Brain pericyte (primary cell): ENCODE results near the gene LANCL3.
"Not testable (repeated sequence)": the region's sequence is repeated elsewhere in the genome, so short reads cannot be mapped to it uniquely, and the experiment has no call there.

Source experiments
- DNase-seq: peaks from one replicate; pipeline ENCODE4 v3.0.0-alpha.2; 2012; ENCODE audit warnings: low read depth, low spot score

Gene LANCL3

DNA sequence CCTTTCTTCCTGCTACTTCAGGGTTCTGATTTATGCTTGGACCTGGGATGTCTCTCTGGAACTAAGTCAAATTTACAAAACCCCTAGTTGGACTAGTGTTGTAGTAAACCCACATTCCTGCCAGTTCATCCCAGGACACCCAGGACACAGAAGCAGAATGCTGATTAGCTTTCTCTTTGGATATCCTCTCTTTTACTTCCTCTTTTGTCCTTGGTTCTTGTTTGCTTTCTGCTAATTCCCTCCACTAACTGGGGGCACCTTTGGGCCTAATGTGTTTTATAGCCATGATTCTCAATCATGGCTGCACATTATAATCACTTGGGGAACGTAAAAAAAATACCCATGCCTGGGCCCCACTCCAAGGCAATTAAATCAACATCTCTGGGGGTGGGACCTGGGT is 42.5 kb downstream of the LANCL3 start:
- no peak for DNase-seq

DNA sequence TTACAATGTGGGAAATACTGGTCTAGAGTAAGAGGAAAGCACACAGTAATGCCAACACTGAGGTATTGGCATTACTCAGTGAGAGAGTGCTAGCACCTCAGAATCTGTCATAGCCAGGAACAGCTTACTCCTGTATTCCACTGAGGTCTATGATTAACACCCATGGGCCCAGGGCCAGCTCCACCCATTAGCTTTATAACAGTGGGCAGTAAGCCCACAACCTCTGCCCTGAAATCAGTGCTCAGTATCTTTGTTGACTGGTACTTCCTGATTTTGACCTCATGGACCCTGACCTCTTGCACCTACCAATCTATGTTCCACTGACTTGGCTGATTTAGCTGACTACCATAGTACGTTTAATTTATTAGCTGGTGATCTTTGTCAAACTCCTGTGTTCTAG is 56.1 kb downstream of the LANCL3 start:
- no peak for DNase-seq

DNA sequence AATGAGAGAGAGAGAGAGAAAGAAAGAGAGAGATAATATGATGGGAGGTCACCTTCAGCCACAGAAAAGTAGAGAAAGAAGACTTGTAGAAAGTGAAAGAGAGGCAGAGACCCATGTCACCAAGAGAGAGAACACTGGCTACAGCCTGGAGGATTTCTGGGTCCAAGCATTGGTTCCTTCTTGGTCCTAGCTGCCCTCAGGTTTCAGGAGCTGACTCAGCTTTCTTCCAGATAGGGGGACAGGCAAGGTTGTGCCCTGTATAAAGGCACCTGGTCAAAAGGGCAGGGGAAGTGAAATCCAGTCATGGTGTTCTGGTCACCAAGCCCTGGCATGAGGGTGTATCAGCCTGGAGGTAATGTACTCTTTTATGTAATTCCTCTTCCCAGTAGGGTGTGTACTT is 66.6 kb downstream of the LANCL3 start:
- no peak for DNase-seq

DNA sequence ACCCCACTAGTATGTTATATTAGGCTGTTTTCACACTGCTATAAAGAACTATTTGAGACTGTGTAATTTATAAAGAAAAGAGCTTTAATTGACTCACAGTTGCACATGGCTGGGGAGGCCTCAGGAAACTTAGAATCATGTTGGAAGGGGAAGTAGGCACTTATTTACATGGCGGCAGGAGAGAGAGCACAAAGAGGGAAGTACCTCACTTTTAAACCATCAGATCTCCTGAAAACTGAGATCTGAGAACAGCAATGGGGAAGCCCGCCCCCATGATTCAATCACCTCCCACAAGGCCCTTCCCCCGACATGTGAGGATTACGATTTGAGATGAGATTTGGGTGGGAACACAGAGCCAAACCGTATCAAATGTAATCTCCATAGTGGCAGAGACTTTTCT is 68.7 kb downstream of the LANCL3 start:
- DNase-seq, result no peak

DNA sequence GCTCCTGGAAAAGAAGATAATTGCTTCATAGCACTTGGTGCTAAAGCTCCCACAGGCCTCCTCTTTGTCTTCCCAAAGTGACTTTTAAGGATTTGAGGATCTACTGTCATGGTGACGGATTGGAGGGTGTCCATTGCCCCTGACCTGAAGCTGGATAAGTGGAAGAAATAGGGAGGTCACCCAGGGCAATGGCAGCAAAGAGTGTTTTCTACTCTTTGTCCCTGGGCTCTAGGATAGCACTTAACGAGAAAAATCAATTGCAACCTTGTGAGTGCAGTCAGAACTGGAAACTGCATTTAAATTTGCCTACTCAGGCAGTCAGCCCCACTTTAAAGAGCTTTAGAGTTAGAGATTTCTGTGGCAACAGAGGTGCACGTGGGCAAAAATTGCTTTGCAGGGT is 70.4 kb downstream of the LANCL3 start:
- no peak for DNase-seq

DNA sequence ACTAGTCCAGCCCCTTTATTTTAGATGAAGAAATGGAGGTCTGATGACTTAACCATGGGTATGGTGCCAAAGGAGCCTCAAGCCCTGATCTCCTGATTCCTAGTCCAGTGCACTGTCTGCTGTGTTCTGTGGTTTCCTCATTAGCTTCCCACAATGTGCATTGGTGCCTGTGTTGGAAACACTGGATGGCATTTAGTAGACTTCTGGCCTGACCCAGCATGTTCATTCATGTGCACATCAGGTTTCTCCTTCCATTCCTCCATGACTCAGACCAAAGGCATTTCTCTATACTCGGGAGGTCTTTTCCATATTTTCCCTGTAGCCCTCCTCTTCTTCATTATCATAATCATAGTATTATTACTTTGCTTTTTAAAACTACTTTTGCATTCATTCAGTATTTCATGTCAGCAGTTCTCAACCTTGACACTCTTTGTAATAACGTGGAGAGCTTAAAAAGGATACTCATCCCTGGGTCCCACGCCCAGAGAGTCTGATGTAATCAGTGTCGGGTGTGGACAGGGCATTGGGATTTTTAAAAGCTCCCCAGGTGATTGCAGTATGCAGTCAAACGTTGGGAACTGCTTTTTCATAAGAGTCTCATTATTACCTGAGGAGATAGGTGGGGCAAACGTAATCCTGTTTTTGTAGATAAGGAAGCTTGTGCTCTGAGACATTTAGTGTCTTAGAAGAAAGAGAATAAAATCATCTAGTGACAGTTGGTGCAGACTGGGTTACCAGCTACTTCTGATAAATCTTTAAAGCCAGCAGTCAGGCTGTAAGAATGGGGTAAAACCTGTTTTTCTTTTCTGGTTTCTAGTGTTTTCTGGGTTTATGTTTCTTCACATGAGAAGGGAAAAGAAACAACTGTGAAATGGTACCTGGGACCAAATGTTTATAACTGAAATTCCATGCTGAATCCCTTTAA is 73.2 kb downstream of the LANCL3 start:
- DNase-seq, result no peak

DNA sequence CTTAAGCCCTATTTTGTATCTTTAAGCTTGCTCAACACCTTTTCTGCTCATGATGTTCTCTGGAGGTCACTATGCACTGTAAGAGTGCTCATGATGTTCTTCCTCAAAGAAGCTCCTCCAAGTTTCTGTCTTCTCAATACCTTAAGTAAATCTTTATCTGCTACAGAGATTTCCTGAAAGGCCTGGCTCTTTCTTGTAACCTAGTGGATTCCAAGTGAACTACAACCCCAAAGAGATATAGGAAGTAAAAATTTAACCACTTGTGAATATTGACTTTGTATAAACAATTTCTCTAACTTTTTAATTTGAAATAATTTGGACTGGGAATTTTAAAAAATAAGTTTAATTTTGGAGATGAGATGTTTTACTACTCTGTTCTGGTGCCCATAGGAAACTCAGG is 74.8 kb downstream of the LANCL3 start:
- no peak for DNase-seq

DNA sequence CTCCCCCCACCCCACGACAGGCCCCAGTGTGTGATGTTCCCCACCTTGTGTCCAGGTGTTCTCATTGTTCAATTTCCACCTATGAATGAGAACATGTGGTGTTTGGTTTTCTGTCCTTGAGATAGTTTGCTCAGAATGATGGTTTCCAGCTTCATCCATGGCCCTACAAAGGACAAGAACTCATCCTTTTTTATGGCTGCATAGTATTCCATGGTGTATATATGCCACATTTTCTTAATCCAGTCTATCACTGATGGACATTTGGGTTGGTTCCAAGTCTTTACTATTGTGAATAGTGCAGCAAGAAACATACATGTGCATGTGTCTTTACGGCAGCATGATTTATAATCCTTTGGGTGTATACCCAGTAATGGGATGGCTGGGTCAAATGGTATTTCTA is 79.4 kb downstream of the LANCL3 start:
- DNase-seq, result not testable (repeated sequence)

DNA sequence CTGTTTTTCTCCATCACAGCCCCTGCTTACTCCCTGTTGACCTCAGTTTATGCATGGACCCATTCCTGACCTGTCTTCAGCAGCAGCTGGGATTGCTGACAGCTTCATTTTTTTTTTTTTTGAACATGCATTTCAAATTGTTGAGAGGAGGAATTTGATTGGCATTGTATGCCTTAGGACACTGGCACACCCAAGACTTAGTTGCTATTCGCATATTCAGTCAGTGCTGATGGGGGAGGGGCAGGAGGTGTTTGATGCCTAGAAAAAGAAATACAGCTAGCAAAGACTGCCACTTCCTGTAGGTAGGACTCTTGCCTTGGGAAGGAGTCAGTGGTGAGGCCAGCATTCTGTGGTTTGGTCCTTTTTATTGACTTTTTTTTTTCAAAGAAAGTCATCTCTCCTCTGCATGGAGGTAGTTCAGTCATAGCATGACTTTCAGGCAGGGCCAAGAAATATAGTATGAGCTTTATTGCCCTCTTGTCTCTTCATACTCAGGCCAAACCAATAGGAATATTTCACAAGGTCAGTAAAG is 80.5 kb downstream of the LANCL3 start:
- no peak for DNase-seq

DNA sequence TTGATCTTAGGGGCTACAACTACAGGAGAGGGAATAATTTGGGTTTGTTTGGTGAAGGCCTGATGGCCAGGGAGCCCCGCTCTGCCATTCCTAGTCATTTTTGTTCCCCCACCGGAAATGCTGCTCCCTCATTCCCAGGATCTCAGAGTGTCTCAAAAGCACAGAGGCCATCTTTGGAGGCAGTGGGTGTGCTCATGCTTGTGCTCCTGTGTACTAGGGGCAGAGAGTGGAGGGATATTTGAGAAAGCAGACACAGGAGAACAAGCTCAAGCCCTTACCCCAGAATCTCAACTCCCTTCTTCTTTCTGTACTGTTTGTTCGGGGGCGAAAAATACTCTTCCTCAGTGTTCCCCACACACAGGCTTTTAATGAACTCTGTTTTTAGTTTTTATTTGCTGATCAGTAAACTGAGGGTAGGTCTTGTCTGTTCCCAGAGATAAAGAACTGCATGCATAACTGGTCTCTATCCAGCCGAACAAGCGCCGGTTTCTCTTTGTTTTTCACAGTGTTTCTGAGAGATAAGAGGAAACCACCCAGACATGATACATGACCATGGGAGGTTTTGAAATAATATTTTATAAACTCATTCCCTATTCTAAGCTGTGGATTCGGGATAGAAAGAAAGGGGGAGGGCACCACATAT is 81.2 kb downstream of the LANCL3 start:
- no peak for DNase-seq

DNA sequence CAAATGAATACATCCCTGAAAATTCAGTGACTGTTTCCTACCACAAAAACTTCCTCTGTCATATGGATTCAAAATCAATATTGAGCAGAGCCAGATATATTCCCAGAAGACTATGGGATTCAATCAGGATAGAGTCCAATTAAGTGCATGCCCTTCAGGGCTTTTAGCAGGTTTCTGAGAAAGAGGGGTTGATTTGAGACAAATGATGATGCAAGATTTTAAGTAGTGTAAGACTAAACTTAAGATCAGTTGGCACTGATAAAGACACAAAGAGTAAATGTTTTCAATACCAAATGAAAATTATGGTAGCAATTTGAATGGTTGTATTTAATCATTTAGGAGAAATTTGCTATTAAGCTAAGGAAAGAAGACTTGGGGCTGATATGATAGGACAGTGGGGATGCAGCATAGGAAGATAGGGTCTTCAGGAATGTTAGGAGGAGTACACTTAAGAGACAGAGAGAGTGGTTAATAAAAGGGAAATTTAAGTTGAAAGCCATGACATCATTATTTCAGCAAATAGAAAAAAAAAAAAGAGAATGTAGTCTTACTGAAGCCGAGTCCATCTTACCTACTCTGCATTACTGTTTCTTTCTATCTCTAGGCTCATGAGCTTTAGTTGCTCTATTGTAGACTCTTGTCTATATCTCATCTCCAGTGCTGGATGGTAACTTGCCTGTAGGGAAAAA is 82.1 kb downstream of the LANCL3 start:
- no peak for DNase-seq

DNA sequence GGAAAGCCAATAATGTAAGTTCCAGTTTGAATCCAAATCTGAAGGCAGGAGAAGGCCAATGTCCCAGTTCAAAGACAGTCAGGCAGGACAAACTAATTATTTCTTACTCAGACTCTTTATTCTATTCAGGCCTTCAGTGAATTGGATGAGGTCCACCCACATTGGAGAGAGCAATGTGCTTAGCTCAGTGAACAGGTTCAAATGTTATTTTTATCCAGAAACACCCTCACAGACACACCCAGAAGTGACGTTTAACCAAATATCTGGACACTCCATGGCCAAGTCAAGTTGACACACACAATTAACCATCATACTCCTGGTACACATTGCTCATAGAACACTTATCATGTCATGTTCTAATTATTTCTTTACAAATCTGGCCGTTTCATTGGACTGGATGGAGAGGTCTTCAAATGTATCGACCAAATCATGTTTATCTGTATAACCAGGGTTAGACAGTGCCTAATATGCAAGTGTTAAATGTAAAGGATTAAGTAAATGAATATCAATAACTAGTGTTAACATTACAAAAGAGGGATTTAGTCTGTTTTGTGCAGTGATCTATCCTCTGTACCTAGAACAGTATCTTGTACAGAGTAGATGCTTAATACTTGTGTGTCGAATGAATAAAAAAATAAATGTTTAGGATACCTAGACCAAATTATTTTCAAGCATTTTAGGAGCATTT is 87.0 kb downstream of the LANCL3 start:
- no peak for DNase-seq

DNA sequence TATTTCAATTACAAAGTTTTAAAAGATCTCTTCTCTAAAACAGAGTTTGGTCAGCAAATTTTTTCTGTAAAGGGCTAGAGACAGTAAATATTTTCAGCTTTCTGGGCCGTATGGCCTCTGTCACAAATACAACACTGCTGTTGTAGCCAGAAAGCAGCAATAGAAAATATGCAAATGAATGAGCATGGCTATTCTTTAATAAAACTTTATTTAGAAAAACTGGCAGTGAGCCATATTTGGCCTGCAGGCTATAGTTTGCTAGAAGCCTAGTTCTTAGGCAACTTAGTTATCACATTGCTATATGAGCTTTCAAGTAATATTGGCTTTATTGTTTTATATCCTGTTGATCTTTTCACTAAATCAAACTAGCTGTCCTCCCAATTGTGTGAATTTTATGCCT is 87.6 kb downstream of the LANCL3 start:
- no peak for DNase-seq

DNA sequence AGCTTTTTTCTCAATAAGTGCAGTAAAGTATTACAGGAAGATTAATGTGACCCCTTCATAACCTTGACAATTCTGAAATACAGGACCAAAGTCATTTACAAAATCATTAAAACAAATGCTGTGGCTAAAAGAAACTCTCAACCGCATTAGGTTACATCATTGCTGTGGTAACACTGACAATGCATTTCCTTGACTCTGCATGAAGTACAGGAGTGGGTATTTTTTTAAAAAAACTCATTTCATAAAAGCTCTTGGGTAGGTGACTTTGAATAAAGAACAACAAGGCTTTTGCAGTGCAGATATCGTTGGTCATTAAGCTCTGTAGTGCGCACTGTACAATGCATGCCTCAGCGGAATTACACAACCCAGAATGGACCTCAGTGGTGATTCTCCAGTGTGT is 90.7 kb downstream of the LANCL3 start:
- no peak for DNase-seq

DNA sequence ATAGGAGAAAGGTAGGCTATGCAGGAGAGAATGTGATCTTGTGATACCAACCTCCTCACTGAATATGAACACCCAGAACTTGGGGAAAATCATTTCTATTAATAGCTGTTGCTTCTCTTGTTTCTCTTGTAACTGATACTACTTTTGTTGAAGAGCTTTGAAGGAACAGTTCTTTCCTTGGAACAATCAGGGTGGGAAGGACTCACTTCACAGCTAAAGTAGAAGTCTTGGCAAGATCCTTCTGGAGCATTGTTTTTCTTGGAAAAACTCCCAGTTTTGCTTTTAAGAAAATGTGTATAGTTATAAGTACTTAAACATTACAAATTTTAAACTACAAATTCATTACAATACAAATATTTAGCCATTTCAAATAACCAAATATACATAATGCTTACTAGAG is 95.1 kb downstream of the LANCL3 start:
- peak; percentile 12 for DNase-seq

DNA sequence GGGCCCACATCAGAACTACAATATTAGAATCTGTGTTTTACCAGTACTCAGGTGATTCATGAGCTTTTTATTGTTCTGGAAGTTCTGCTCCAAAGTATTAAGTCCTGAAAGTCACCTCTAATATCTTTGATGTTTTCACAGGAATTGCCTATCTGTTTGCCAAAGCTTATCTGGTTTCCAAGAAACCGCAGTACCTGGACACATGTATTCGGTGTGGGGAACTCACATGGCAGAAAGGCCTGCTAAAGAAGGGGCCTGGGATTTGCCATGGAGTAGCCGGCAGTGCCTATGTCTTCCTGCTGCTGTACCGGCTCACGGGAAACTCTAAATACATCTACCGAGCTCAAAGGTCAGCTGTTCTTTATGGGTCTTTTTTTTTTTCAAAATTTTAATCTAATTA is 95.7 kb downstream of the LANCL3 start:
- DNase-seq, result no peak

DNA sequence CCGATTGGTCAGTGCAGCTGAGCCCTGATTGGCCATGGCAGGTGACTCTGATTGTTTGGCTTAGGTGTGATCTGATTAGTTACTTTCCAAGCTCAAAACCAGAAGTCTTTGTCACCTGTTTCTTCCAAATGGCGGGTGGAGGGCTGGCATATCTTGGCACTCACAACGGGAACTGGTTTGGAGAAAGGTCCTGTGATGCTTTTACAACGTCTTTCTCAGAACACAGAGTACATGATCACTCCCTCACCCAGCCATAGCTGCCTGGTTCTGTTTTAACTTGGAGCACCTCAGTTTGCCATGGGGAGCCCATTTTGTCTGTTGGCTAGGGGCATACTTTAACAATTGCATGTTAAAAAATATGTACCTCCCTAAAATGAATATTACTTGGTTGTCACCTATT is 101.1 kb downstream of the LANCL3 start:
- DNase-seq, result no peak

DNA sequence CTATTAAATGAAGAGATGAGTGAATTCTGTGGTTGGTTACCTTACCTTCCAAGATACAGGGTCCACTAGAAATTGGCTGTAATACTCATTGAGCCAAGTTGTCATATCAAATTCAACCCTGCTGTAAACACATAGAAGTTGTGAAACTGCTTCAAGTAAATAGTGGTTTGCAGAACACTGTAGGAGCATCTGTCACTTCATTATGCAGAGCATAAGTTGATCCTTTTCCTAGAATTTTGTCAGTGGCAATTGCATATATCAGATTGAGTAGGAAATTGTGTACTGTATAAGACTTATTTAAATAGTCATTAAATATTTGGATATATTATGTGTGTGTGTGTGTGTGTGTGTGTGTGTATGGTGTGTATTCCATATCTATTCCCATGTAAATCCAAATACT is 105.3 kb downstream of the LANCL3 start:
- no peak for DNase-seq

DNA sequence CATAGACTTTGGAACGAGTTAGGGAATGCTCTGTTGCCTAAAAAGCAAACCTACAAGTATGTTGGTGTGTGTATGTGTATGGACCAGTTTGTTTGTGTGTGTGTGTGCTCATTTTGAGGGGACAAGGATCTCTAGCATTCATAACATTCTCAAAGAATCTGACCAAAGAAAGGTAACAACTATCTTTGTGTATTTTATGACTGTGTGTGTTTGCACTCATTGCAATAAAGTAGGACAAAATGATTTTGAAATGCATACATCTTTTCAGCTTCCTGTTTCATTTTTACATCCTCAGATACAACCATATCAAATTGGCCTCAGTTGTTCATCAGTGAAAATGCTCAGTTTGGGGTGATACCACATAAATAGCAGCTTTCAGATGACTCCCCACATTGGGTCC is 105.8 kb downstream of the LANCL3 start:
- no peak for DNase-seq

DNA sequence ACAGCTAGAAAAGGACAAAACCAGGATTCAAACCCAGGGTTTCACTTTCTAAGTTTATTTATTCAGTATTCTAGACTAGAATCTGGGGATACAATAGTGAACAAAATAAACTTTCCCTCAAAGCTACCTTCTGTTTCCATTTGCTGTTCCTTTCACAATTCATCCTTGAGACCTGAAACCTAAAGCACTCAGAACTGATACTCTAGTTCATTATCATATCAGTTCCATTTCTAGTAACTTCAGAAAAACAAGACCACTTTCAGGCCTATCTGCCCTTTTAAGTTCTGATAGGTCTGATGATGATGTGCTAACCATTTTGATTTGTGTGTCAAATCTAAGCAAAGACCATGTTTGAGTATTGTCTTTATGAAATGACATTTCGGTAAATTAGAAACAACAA is 106.3 kb downstream of the LANCL3 start:
- DNase-seq, result no peak

DNA sequence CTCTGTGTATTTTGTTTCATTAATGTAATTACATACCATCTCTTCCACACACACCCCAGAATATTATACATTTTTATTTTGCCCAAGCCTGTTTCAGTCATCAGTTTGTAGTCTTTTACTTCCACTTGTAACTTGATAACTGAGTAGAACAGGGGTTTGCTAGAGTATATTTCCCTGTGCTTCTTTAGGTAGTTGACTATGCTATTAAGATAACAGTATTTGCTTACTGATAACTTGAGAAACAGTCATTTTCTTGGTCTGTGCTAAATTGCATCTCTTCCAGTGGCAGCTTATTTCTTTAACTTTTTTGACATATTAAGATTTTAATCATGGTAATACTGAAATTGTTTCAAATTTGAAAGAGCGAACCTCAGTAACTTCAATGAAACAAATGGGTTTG is 107.1 kb downstream of the LANCL3 start:
- no peak for DNase-seq

DNA sequence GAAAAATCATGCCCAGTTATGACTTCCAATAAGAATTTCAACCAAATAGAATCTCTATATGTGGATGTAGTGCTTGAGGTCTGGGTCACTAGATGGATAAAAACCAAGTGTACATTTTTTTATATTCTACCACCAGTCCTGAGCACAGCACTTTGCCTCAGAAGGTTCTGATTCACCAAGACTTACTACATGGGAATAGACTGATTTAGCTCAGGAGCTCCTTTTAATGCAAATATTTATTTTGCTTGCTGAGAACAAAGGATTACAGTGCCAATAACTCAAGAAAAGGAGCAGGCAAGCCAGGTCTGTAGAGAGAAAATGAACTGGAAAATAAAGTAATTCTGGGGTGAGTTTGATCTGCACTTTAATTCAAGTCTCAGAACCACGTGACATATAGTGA is 107.8 kb downstream of the LANCL3 start:
- DNase-seq, result no peak
